SK-N-MC (cell line): ENCODE measurements around the gene OCA2.

Source experiments
- EZH2 ChIP-seq: fragments of 200-600 bp; sonication (generic); IDR thresholded peaks from one replicate; pipeline ENCODE4 v1.6.1; 2017; ENCODE audit warnings: antibody characterized with exemption
- POLR2AphosphoS5 ChIP-seq: IDR thresholded peaks from 2 replicates; pipeline ENCODE4 v1.6.1; 2012; ENCODE audit warnings: mild to moderate bottlenecking, low read depth, low read length, borderline replicate concordance

DNA sequence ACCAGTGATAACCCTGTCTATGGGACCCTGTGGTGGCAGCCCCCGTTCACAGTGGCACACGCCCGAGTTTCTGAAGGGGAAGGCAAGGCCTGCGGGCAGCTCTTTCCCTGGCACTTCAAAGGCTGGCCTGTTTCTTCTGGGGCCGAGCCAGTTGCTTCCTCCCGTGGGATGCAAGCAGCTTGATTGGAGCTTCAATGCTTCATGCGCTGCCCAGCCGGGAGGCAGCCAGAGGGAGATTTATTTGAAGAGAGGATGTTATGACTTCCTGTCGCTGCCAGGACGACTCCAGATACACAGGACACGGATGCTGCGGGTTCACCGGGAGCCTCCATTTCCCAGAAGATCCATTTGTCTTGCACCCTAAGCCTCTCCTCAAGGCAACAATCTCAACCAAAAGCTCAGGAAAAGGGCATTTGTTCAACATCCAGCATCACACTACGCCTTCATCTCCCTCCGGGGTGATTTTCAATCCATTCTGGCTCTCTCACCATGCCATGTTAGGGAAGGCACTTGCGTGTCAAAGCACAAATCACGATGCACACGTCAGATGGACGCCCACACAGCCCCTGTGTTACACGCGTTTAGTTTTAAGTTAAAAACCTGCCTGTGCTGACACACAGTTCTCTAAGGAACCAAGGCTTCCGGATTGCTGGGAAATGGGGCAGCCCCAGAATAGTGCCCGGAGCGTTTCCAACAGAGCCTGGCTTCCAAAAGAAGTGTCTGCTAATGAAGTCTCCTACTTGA lies 330.2 kb downstream of the OCA2 start:
- TF ChIP-seq POLR2AphosphoS5 (no peak), EZH2 (no peak)
